A673 (cell line): Measurements from ENCODE around the gene CTF1. TPM values are rescaled to one million over a fixed set of nuclear protein-coding genes. Genes with fewer than 3 reads are reported as not detected.

Experiments used
- BruUV-seq: library from RNA; stranded (reverse); fragments of 400-500 nt; replicated peaks from 2 replicates; lab custom pipeline; 2021; lab: Mats Ljungman, UMichigan
- CTCF ChIA-PET: fragments of 300-600 bp; sonication (Branson Sonifier 250); formaldehyde crosslinking; loops from one replicate; lab custom pipeline; 2022; ENCODE audit warnings: antibody characterized with exemption; lab: Charles Lee
- POLR2A ChIA-PET: fragments of 300-600 bp; sonication (Branson Sonifier 250); formaldehyde crosslinking; loops from one replicate; lab custom pipeline; 2022; ENCODE audit warnings: antibody characterized with exemption; ENCODE audit not compliant: low non-redundant PET; lab: Charles Lee
- DNase-seq: peaks from one replicate; pipeline ENCODE4 v3.0.0-alpha.2; 2015; ENCODE audit warnings: low spot score
- H3K27ac ChIP-seq: fragments of 200-600 bp; sonication (generic); 2 replicates; pipeline ENCODE4 v1.5.1; 2016; ENCODE audit warnings: mixed run types, low read depth, mild to moderate bottlenecking, mixed read lengths, antibody characterized with exemption, low read length; ENCODE audit not compliant: poor library complexity, severe bottlenecking
- H3K27me3 ChIP-seq: fragments of 200-600 bp; sonication (generic); replicated peaks from 2 replicates; pipeline ENCODE4 v1.6.1; 2017; ENCODE audit warnings: mixed run types, low read depth, mild to moderate bottlenecking, mixed read lengths, antibody characterized with exemption, low read length; ENCODE audit not compliant: insufficient read depth, poor library complexity
- H3K36me3 ChIP-seq: fragments of 200-600 bp; sonication (generic); 2 replicates; pipeline ENCODE4 v1.6.1; 2016; ENCODE audit warnings: mixed run types, mild to moderate bottlenecking, mixed read lengths, antibody characterized with exemption, low read length; ENCODE audit not compliant: insufficient read depth, poor library complexity, severe bottlenecking
- H3K4me1 ChIP-seq: fragments of 200-600 bp; sonication (generic); 2 replicates; pipeline ENCODE4 v1.6.1; 2017; ENCODE audit warnings: mixed run types, mild to moderate bottlenecking, mixed read lengths, antibody characterized with exemption, low read length; ENCODE audit not compliant: insufficient read depth, poor library complexity, severe bottlenecking
- H3K4me3 ChIP-seq: fragments of 200-600 bp; sonication (generic); 2 replicates; pipeline ENCODE4 v1.5.1; 2016; ENCODE audit warnings: low read depth, mixed run types, mild to moderate bottlenecking, mixed read lengths, low read length; ENCODE audit not compliant: poor library complexity, severe bottlenecking
- H3K9me3 ChIP-seq: fragments of 200-600 bp; sonication (generic); 2 replicates; pipeline ENCODE4 v1.6.1; 2016; ENCODE audit warnings: mixed run types, low read depth, mild to moderate bottlenecking, mixed read lengths, antibody characterized with exemption, low read length; ENCODE audit not compliant: poor library complexity, severe bottlenecking
- CTCF ChIP-seq: fragments of 300-800, 200-600 bp; sonication (generic); conservative IDR thresholded peaks from 2 replicates; pipeline ENCODE4 v1.5.1; 2017; ENCODE audit warnings: low read depth, mild to moderate bottlenecking, antibody characterized with exemption, low read length, moderate library complexity, mixed read lengths
- EZH2 ChIP-seq: fragments of 200-600 bp; sonication (generic); IDR thresholded peaks from 2 replicates; pipeline ENCODE4 v1.6.1; 2017; ENCODE audit warnings: borderline replicate concordance, low read depth, mild to moderate bottlenecking, mixed read lengths, antibody characterized with exemption, low read length; ENCODE audit not compliant: poor library complexity, severe bottlenecking
- intact Hi-C: fragments of 100-400 bp; cut with micrococcal nuclease; formaldehyde crosslinking; loops from one replicate; pipeline ENCODE4 v1.10.0; 2022; ENCODE audit not compliant: unreplicated experiment
- total RNA-seq: library from RNA; stranded (reverse); gene quantifications from 2 replicates; pipeline ENCODE4 v1.2.3, GENCODE V29; 2021

Gene CTF1
- total RNA-seq, 1 experiment from 2014 or later, result 1.4 TPM

- Histone ChIP-seq H3K9me3 (no peaks in the 10 kb centered on the region), H3K4me1 (peaks cover 22% of the 10 kb centered on the region), H3K36me3 (no peaks in the 10 kb centered on the region), H3K4me3 (no peak overlapping the region), H3K27ac (peak overlapping the region; percentile 82), H3K27me3 (no peaks in the 10 kb centered on the region)
- TF ChIP-seq CTCF, result no peak
- TF ChIP-seq EZH2, result no peak
- ChIA-PET POLR2A (no interaction called here), CTCF (interaction anchor here (0.5 kb wide), 1 partner anchor 10 kb away, joined by 9 read pairs; no protein-coding TSS in a partner anchor)
- intact Hi-C loops, result no loop called here
- BruUV-seq, result no TSS peak
- DNase-seq, result no peak
Observed at GRCh38 chr16:30904114-30904780, 7.8 kb downstream of the CTF1 start.

- no peaks in the 10 kb centered on the region for H3K9me3 ChIP-seq
- POLR2A ChIA-PET, result no interaction called here
- no peaks in the 10 kb centered on the region for H3K27me3 ChIP-seq
- H3K4me3 ChIP-seq, result no peak overlapping the region
- no TSS peak for BruUV-seq
- peaks cover 22% of the 10 kb centered on the region for H3K4me1 ChIP-seq
- intact Hi-C loops, result no loop called here
- no peak for DNase-seq
- no peak for TF ChIP-seq CTCF
- no peak for TF ChIP-seq EZH2
- H3K27ac ChIP-seq, result no peak overlapping the region
- H3K36me3 ChIP-seq, result no peaks in the 10 kb centered on the region
- CTCF ChIA-PET, result no interaction called here
Observed at GRCh38 chr16:30907064-30907463, 10.7 kb downstream of the CTF1 start.

GRCh38 chr16:30910427-30911029, 14.1 kb downstream of the CTF1 start:
- TF ChIP-seq CTCF, result no peak
- TF ChIP-seq EZH2, result no peak
- H3K27me3 ChIP-seq, result no peaks in the 10 kb centered on the region
- ChIA-PET POLR2A (no interaction called here), CTCF (no interaction called here)
- H3K9me3 ChIP-seq, result no peaks in the 10 kb centered on the region
- no peaks in the 10 kb centered on the region for H3K4me1 ChIP-seq
- BruUV-seq, result no TSS peak
- no peak for DNase-seq
- no peak overlapping the region for H3K27ac ChIP-seq
- no peaks in the 10 kb centered on the region for H3K36me3 ChIP-seq
- H3K4me3 ChIP-seq, result no peak overlapping the region
- intact Hi-C loops, result no loop called here
